C4-2B (cell line): ENCODE data around the gene GPD1.

Experiments
- H3K27ac ChIP-seq: fragments of 450-650 bp; 2 replicates; pipeline ENCODE4 v1.5.1; 2017
- CTCF ChIP-seq: fragments of 450-650 bp; conservative IDR thresholded peaks from 2 replicates; pipeline ENCODE4 v1.5.1; 2017; ENCODE audit warnings: mild to moderate bottlenecking
- ZFX ChIP-seq: fragments of 450-650 bp; IDR thresholded peaks from 2 replicates; pipeline ENCODE4 v1.6.1; 2017

The GPD1 gene

GRCh38 chr12:50084775-50085614, 18.8 kb upstream of the GPD1 start, which contains the start of gene SMARCD1:
TSS of gene SMARCD1 (plus strand) at chr12:50085342. CDS start at chr12:50085370, 28 bp downstream.
- TF ChIP-seq ZFX (peak; percentile 50; the same call in 1 of the 2 replicates), CTCF (peak; percentile 92)
- peak within 1 kb of the TSS; percentile 75 for H3K27ac ChIP-seq

GRCh38 chr12:50085615-50086072, 18.2 kb upstream of the GPD1 start:
- TF ChIP-seq ZFX: 0 out of 2 replicates have a peak, but pooled peaks have one; percentile 0
- TF ChIP-seq CTCF: no peak
- peak overlapping the region; percentile 75 for H3K27ac ChIP-seq

GRCh38 chr12:50086148-50086547, 17.7 kb upstream of the GPD1 start:
- peak overlapping the region; percentile 75 for H3K27ac ChIP-seq
- TF ChIP-seq ZFX (no peak), CTCF (no peak)

GRCh38 chr12:50087151-50087550, 16.7 kb upstream of the GPD1 start:
- TF ChIP-seq ZFX (no peak), CTCF (no peak)

GRCh38 chr12:50087995-50088394, 15.8 kb upstream of the GPD1 start:
- no peak overlapping the region for H3K27ac ChIP-seq

More at GRCh38 chr12:50087151-50087550, 16.7 kb upstream of the GPD1 start:
- no peak overlapping the region for H3K27ac ChIP-seq

GRCh38 chr12:50088577-50089335, 15.1 kb upstream of the GPD1 start:
- TF ChIP-seq CTCF (peak; percentile 94), ZFX (no peak)

More at GRCh38 chr12:50087995-50088394, 15.8 kb upstream of the GPD1 start:
- TF ChIP-seq CTCF: no peak
- TF ChIP-seq ZFX: no peak

More at GRCh38 chr12:50088577-50089335, 15.1 kb upstream of the GPD1 start:
- H3K27ac ChIP-seq: no peak overlapping the region
